A549 (cell line): ENCODE results near the gene ZDHHC11.

Source experiments
- ESRRA ChIP-seq: fragments of 150-350 bp; IDR thresholded peaks from 2 replicates; pipeline ENCODE4 v1.6.1; 2014; ENCODE audit warnings: mild to moderate bottlenecking, low read length, borderline replicate concordance
- FOSB ChIP-seq: fragments of 250-450 bp; sonication (Bioruptor Pico); IDR thresholded peaks from 2 replicates; pipeline ENCODE4 v1.5.0; 2020; ENCODE audit warnings: mild to moderate bottlenecking, moderate library complexity
- FOSL2 ChIP-seq, 2 experiments: fragments of 450-650 bp in 1 of 2; fragments of >200 bp in 1 of 2; sonication (Bioruptor Twin) in 1 of 2; formaldehyde crosslinking; IDR thresholded peaks; 2 replicates each; pipeline versions ENCODE4 v1.5.0 to v1.6.1; 2016 to 2020; ENCODE audit warnings: mild to moderate bottlenecking in 1 of 2, moderate library complexity in 1 of 2
- MAFK ChIP-seq: fragments of 450-650 bp; IDR thresholded peaks from 2 replicates; pipeline ENCODE4 v1.6.1; 2014; ENCODE audit not compliant: partially characterized antibody
- PHF8 ChIP-seq: fragments of 200-600 bp; sonication (generic); IDR thresholded peaks from 2 replicates; pipeline ENCODE4 v1.6.1; 2016; ENCODE audit warnings: low read depth, mild to moderate bottlenecking, antibody characterized with exemption, moderate library complexity, borderline replicate concordance
- ZC3H11A ChIP-seq: fragments of 450-650 bp; IDR thresholded peaks from 2 replicates; pipeline ENCODE4 v1.6.1; 2014; ENCODE audit warnings: antibody characterized with exemption, mild to moderate bottlenecking
- TF ChIP-seq, protein P1 (sequence below): fragments of 450-650 bp; IDR thresholded peaks from 2 replicates; pipeline ENCODE4 v1.6.1; 2014; ENCODE audit warnings: antibody characterized with exemption
- TF ChIP-seq, protein P2 (sequence below): fragments of >200 bp; sonication (Bioruptor Twin); formaldehyde crosslinking; IDR thresholded peaks from 3 replicates; pipeline ENCODE4 v1.5.1; 2016
- TF ChIP-seq, protein P3 (sequence below): fragments of 200-600 bp; sonication (generic); IDR thresholded peaks from 2 replicates; pipeline ENCODE4 v1.6.1; 2016; ENCODE audit warnings: antibody characterized with exemption, mild to moderate bottlenecking, moderate library complexity

DNA sequence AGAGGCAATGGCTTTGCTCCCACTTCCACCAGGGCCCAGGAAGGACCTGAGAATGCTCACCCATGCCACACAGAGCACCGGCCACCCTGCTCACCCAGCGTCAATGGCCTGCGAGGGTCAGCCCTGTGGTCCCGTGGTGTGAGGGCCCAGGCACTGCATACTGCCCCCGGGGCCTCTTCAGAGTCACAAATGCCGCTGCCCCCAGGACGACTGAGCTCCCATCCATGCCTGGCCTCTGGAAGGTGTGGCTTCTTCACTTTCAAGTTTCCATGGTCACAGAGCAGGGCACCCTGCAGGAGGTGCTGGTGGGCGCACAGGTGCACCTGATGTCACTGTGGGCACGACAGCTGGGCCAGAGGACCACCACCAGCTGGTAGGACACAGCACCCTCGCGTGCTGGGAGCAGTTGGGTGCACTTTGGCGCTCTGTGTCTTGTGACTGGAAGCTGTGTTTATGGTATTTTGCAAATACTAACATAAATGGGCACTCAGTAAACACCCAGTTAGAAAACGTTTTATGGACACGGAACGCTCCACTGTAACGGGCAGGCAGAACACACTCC lies 12.5 kb upstream of the ZDHHC11 start:
- no peak for TF ChIP-seq FOSL2 (IDR thresholded peaks at IDR 0.05)
- TF ChIP-seq FOSL2 (CRISPR knock-in tag; IDR thresholded peaks at IDR 0.05): no peak
- TF ChIP-seq, protein P1, sequence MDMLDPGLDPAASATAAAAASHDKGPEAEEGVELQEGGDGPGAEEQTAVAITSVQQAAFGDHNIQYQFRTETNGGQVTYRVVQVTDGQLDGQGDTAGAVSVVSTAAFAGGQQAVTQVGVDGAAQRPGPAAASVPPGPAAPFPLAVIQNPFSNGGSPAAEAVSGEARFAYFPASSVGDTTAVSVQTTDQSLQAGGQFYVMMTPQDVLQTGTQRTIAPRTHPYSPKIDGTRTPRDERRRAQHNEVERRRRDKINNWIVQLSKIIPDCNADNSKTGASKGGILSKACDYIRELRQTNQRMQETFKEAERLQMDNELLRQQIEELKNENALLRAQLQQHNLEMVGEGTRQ: no peak
- TF ChIP-seq, protein P2, sequence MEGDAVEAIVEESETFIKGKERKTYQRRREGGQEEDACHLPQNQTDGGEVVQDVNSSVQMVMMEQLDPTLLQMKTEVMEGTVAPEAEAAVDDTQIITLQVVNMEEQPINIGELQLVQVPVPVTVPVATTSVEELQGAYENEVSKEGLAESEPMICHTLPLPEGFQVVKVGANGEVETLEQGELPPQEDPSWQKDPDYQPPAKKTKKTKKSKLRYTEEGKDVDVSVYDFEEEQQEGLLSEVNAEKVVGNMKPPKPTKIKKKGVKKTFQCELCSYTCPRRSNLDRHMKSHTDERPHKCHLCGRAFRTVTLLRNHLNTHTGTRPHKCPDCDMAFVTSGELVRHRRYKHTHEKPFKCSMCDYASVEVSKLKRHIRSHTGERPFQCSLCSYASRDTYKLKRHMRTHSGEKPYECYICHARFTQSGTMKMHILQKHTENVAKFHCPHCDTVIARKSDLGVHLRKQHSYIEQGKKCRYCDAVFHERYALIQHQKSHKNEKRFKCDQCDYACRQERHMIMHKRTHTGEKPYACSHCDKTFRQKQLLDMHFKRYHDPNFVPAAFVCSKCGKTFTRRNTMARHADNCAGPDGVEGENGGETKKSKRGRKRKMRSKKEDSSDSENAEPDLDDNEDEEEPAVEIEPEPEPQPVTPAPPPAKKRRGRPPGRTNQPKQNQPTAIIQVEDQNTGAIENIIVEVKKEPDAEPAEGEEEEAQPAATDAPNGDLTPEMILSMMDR: no peak
- TF ChIP-seq ZC3H11A: no peak
- TF ChIP-seq ESRRA: no peak
- TF ChIP-seq PHF8: no peak
- TF ChIP-seq MAFK: no peak
- TF ChIP-seq FOSB (CRISPR knock-in tag): no peak
- TF ChIP-seq, protein P3, sequence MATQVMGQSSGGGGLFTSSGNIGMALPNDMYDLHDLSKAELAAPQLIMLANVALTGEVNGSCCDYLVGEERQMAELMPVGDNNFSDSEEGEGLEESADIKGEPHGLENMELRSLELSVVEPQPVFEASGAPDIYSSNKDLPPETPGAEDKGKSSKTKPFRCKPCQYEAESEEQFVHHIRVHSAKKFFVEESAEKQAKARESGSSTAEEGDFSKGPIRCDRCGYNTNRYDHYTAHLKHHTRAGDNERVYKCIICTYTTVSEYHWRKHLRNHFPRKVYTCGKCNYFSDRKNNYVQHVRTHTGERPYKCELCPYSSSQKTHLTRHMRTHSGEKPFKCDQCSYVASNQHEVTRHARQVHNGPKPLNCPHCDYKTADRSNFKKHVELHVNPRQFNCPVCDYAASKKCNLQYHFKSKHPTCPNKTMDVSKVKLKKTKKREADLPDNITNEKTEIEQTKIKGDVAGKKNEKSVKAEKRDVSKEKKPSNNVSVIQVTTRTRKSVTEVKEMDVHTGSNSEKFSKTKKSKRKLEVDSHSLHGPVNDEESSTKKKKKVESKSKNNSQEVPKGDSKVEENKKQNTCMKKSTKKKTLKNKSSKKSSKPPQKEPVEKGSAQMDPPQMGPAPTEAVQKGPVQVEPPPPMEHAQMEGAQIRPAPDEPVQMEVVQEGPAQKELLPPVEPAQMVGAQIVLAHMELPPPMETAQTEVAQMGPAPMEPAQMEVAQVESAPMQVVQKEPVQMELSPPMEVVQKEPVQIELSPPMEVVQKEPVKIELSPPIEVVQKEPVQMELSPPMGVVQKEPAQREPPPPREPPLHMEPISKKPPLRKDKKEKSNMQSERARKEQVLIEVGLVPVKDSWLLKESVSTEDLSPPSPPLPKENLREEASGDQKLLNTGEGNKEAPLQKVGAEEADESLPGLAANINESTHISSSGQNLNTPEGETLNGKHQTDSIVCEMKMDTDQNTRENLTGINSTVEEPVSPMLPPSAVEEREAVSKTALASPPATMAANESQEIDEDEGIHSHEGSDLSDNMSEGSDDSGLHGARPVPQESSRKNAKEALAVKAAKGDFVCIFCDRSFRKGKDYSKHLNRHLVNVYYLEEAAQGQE: no peak
